Renal pelvis (tissue), 4 donors: Measurements from ENCODE around the gene TTBK1. TPM values are rescaled to one million over a fixed set of nuclear protein-coding genes. Genes with fewer than 3 reads are reported as not detected.

ENCODE experiments used
- DNase-seq: peaks from one replicate; pipeline ENCODE4 v3.0.0-alpha.2; 2013
- polyA plus RNA-seq, 3 donors: library from polyadenylated mRNA; unstranded; fragments of 120-200 nt; gene quantifications; one replicate each; pipeline ENCODE4 v1.2.1, GENCODE V29; 2013; ENCODE audit not compliant: insufficient read length in 3 of 3

Gene TTBK1
- polyA plus RNA-seq, 3 donors, result 0.36 to 0.47 (median 0.43) TPM

- DNase-seq, result no peak
These were observed 11.0 kb downstream of the TTBK1 start for GRCh38 chr6:43254138-43254817.

- DNase-seq, result no peak
These were observed 11.6 kb downstream of the TTBK1 start for GRCh38 chr6:43254846-43255245.

GRCh38 chr6:43255408-43256054 lies 12.2 kb downstream of the TTBK1 start:
- DNase-seq, result no peak

- DNase-seq, result no peak
These were observed 13.5 kb downstream of the TTBK1 start for GRCh38 chr6:43256670-43257366.

GRCh38 chr6:43257367-43258145 lies 14.3 kb downstream of the TTBK1 start:
- no peak for DNase-seq

- no peak for DNase-seq
These were observed 14.9 kb downstream of the TTBK1 start for GRCh38 chr6:43258180-43258579.

- no peak for DNase-seq
These were observed 15.8 kb downstream of the TTBK1 start for GRCh38 chr6:43258807-43259686.

- DNase-seq, result no peak
These were observed 17.5 kb downstream of the TTBK1 start for GRCh38 chr6:43260791-43261190.

GRCh38 chr6:43261198-43261597 lies 17.9 kb downstream of the TTBK1 start:
- DNase-seq, result no peak

- no peak for DNase-seq
These were observed 18.9 kb downstream of the TTBK1 start for GRCh38 chr6:43262000-43262779.

- no peak for DNase-seq
These were observed 19.6 kb downstream of the TTBK1 start for GRCh38 chr6:43262780-43263313.

GRCh38 chr6:43263314-43264178 lies 20.3 kb downstream of the TTBK1 start:
- no peak for DNase-seq

GRCh38 chr6:43264599-43265145 lies 21.4 kb downstream of the TTBK1 start:
- no peak for DNase-seq

GRCh38 chr6:43265564-43265963 lies 22.3 kb downstream of the TTBK1 start:
- no peak for DNase-seq

GRCh38 chr6:43267619-43268354 lies 24.5 kb downstream of the TTBK1 start:
- DNase-seq, result no peak

GRCh38 chr6:43268355-43268700 lies 25.0 kb downstream of the TTBK1 start:
- DNase-seq, result no peak

GRCh38 chr6:43268782-43269272 lies 25.5 kb downstream of the TTBK1 start:
- DNase-seq, result no peak
